HG02642 (cell line): ENCODE data around the gene MOCOS.
"Not testable (repeated sequence)": the region's sequence is repeated elsewhere in the genome, so short reads cannot be mapped to it uniquely, and the experiment has no call there.

Source experiments
- ATAC-seq: cut with Tn5 transposase; IDR thresholded peaks from one replicate; pipeline ENCODE4 v1.9.1; 2021; ENCODE audit warnings: mild to moderate bottlenecking; ENCODE audit not compliant: unreplicated experiment, poor library complexity

Gene MOCOS

GRCh38 chr18:36196238-36196995, 9.1 kb downstream of the MOCOS start:
- ATAC-seq = no peak

GRCh38 chr18:36197511-36198166, 10.3 kb downstream of the MOCOS start:
- no peak for ATAC-seq

GRCh38 chr18:36199691-36200295, 12.5 kb downstream of the MOCOS start:
- no peak for ATAC-seq

GRCh38 chr18:36200354-36200771, 13.1 kb downstream of the MOCOS start:
- ATAC-seq = no peak

GRCh38 chr18:36201765-36202164, 14.5 kb downstream of the MOCOS start:
- ATAC-seq = no peak

- no peak for ATAC-seq
Measured at GRCh38 chr18:36203360-36203895, 16.1 kb downstream of the MOCOS start.

- ATAC-seq = no peak
Measured at GRCh38 chr18:36205166-36205565, 17.9 kb downstream of the MOCOS start.

GRCh38 chr18:36207303-36207702, 20.0 kb downstream of the MOCOS start:
- ATAC-seq = no peak

- not testable (repeated sequence) for ATAC-seq
Measured at GRCh38 chr18:36207969-36208368, 20.7 kb downstream of the MOCOS start.

- ATAC-seq = no peak
Measured at GRCh38 chr18:36211612-36212065, 24.3 kb downstream of the MOCOS start.

GRCh38 chr18:36212301-36213171, 25.2 kb downstream of the MOCOS start:
- no peak for ATAC-seq

- no peak for ATAC-seq
Measured at GRCh38 chr18:36214811-36215210, 27.5 kb downstream of the MOCOS start.

- no peak for ATAC-seq
Measured at GRCh38 chr18:36215577-36215976, 28.3 kb downstream of the MOCOS start.

GRCh38 chr18:36217348-36217747, 30.1 kb downstream of the MOCOS start:
- ATAC-seq = no peak

- no peak for ATAC-seq
Measured at GRCh38 chr18:36229188-36229587, 41.9 kb downstream of the MOCOS start.

GRCh38 chr18:36240510-36240909, 53.2 kb downstream of the MOCOS start:
- ATAC-seq = not testable (repeated sequence)

GRCh38 chr18:36241831-36242230, 54.5 kb downstream of the MOCOS start:
- no peak for ATAC-seq

- ATAC-seq = no peak
Measured at GRCh38 chr18:36247036-36247435, 59.7 kb downstream of the MOCOS start.

- no peak for ATAC-seq
Measured at GRCh38 chr18:36249392-36249791, 62.1 kb downstream of the MOCOS start.

GRCh38 chr18:36250827-36251226, 63.5 kb downstream of the MOCOS start:
- ATAC-seq = no peak
